ENCODE measurements around the gene ERCC1.
A peak's percentile ranks its signal among the peaks of the same experiment; 100 is the strongest.

The ERCC1 gene

GRCh38 chr19:45405435-45406225, 18.1 kb downstream of the ERCC1 start:
- DNase-seq (ENCODE audit: low read depth), result peak; percentile 93

DNA sequence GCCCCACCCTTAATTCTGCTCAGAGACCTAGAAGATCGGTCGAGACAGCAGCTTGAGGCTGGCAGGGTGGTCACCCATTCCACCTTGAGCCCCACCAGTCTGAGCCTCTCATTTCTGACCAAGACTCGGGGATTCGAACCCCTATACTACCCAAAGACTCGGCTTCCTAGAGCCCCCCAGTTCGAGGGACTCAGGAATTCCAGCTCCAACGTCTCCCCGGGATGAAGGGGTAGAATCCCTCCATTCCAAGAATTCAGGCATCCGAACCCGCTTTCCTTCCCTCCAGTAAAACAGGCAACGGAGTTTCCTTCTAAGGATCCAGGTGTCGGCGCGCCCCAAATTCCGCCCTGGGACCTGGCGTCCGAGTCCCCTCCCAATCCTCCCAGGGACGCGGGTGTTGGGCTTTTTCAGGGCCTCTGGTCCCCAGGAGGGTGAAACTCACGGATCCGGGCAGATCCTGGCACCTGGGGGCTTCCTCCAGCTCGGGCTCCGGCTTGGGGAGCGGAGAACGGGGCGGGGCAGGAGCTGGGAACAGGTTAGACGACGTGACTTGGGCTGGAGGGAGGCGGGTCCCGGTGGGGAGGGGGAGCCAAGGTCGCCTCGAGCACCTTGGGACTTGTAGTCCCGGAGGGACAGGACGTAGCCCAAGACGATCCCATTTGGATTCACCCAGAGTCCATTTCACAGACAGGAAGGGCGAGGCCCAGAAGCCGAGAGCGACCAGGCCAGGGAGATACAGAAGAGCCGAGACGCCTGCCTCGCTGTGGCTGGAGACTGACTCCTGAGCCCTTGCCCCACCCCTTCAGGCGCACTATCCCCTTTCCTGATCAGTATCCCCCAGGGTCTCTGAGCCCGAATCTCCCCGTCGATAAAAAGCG, 18.9 kb downstream of the ERCC1 start, which contains the start of gene PPP1R13L:
PPP1R13L (minus strand) TSS at position 513 of the 878 bp plus-strand sequence. CDS start 6,751 bp downstream, outside the sequence.
- peak; percentile 75 for DNase-seq (ENCODE audit: low read depth)

DNA sequence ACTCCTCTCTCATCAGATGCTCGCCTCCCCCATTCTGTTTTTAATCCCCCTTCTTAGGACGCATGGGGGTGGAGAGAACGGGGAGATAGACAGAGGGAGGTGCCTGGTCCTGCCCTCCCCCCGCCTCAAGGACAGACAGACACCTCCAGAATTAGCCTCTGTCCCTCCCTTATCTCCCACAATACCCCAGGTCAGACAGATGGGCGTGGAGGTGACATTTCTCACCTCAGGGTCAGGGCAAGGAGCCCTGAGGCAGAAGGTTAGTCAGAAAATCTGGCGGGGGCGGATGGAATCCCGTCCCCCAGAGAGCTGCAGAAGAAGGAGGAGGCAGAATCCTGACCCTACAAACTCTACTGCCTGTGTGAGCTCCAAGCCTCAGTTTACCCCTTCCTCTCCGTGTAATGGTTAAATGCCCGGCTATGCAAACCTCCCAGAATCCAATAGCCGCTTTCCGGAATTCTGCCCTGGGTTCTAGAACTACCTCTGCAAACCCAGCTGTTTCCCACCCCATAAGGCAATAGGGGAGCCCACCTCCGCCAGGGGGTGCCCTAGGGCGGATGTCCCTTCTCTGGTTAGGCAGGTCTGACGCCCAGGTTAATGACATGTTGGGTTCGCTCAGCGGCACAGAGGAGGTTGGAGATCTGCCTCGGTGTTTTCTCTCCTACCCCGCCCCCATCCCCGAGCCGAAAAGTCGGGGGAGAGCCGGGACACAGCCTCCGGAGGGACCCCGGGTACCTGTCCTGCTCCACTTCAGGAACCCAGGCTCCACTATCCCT, 19.7 kb downstream of the ERCC1 start:
- DNase-seq (ENCODE audit: low read depth), result peak; percentile 60

DNA sequence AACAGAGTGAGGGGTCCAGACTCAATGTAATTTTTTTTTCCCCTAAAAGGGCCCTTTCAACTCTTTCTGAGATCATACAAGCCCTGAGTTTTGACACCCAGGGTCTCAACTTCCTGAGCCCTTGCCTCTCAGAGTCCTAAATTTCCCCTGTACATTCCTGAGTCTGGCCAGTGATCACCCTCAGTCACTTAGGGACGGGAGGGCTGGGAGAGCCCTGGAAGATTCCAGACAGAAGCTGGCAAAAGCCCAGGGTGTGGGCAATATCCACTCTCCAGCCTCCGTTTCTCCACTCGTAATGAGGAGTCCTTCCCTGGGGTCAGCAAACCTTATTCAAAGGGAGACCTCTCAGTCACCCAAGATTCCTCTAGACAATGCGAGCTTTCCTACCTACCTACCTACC, 20.4 kb downstream of the ERCC1 start:
- no peak for DNase-seq (ENCODE audit: low read depth)

DNA sequence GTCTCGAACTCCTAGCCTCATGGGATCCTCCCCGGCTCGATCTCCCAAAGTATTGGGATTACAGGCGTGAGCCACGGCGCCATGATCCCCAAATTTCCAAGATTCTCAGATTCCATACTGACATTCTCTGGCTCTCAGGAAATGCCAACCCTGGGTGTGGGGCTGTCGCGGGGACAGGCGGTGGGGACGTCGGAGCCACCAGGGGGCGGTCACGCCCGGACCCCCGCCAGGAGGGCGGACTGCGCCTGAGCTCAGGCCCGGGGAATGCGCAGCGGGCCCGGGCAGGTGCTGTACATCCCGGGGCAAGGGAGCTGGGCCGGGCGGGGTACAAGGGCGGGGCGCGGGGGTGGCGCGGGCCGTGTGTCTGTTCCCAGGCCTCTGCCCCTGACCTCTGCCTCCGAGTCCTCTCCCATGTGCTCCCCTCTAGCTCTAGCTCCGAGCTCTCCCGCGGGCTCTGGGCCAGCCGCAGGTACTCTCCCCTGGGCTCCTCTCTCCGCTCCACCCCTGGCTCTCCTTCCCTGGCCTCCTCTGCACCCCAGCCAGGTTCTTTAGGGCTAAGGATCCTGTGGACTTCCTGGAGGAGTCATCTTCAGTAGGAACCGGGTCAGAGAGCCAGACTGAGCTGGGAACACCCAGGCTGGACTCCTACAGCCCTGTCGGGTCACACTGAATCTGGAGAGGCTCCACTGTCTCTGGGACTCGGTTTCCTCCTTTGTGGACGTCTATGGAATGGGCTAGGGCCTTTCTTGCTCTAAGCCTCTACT, 21.2 kb downstream of the ERCC1 start:
- peak; percentile 26 for DNase-seq (ENCODE audit: low read depth)

DNA sequence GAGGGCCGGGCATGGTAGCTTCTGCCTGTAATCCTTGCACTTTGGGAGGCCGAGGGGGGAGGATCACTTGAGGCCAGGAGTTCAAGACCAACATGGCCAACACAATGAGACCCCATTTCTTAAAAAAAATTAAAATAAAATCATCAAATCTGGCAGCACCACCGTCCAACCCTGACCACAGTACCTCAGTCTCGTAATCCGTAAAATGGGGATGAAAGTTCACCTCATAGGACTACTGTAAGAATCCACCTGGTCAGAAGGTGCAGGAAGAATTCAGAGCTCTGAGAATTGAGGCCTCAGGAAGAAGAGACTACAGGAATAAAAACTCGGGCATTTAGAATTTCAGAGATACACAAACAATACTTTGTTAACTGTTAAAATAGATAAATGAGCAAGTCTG, 21.9 kb downstream of the ERCC1 start:
- DNase-seq (ENCODE audit: low read depth), result no peak

- DNase-seq (ENCODE audit: low read depth), result no peak
Observed at GRCh38 chr19:45400192-45400591, 23.5 kb downstream of the ERCC1 start.

- no peak for DNase-seq (ENCODE audit: low read depth)
Observed at GRCh38 chr19:45395821-45396617, 27.7 kb downstream of the ERCC1 start.

- DNase-seq (ENCODE audit: low read depth), result no peak
Observed at GRCh38 chr19:45391871-45392665, 31.6 kb downstream of the ERCC1 start.

GRCh38 chr19:45391346-45391745, 32.4 kb downstream of the ERCC1 start:
- peak; percentile 52 for DNase-seq (ENCODE audit: low read depth)

- no peak for DNase-seq (ENCODE audit: low read depth)
Observed at GRCh38 chr19:45385392-45386221, 38.1 kb downstream of the ERCC1 start.

- DNase-seq (ENCODE audit: low read depth), result no peak
Observed at GRCh38 chr19:45382426-45382825, 41.3 kb downstream of the ERCC1 start.

DNA sequence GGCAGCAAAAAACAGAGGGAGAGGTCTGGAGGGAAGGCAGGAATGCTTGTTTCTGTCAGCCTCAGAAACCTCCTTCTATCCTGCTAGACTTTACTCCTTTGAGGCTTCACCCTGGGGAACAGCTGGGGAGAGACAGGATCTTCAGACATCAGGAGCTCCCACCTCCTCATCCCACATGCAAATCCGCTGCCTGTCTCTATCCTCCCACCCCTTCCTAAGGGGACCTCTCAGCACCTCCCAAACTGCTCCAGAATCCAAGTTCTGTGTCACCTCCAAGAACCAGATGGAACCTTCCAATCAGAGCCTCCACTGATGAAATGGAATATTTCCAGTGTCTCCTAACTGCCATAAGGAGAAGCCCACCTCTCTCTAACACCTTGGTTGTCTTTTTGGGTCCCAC, 43.6 kb downstream of the ERCC1 start:
- no peak for DNase-seq (ENCODE audit: low read depth)

DNA sequence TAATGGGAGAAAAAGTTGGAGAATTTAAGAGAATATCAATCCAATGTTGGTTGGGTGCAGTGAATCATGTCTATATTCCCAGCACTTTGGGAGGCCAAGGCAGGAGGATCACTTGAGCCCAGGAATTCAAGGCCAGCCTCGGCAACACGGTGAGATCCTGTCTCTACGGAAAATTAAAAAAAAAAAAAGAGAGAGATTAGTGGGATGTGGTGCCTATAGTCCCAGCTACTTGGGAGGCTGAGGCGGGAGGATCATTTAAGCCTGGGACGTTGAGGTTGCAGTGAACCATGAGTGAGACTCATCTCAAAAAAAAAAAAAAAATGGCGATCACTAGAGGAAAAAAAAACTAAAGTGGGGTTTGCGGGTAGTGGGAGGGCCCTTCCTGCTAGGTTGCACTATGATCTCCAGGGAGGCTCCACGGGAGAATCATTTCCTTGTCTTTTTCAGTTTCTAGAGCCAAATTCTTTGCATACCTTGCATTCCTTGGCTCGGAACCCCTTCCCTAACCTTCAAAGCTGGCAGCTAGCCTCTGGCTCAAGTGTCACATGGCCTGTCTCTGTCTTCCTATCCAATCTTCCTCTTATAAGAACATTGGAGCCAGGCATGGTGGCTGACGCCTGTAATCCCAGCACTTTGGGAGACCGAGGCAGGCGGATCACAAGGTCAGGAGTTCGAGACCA, 47.5 kb downstream of the ERCC1 start:
- peak; percentile 93 for DNase-seq (ENCODE audit: low read depth)

- peak; percentile 99 for DNase-seq (ENCODE audit: low read depth)
Observed at GRCh38 chr19:45370410-45371204, 53.1 kb downstream of the ERCC1 start, which contains the start of gene ERCC2. TSS of gene ERCC2 (minus strand) at chr19:45370573. CDS start at chr19:45370540, 33 bp downstream.

DNA sequence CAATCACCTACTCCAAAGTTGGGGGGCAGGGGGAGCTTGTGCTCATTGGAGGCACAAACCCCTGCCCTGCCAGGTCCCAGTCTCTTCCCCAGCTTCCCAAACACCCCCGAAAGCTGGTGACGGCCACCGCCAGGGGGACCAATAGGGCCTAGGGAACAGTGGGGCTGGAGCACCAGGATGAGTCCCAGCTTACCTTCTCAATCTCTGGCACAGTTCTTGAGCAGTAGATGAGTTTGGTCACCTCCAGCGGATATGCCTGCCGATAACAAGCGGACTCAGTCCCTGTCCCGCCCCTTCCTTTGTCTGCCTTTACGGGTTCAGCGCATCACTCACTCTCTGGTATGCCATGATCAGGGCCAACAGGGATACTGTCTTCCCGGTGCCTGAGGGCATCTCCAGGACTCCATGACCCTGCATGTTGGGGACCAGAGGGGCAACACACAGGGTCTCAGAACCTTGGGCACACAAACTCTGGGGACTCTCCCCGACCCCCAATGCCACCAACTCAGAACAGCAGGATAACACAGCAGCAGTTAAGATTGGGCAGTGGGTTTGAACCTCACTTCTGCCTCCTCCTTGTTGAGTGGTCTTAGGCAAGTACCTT, 54.9 kb downstream of the ERCC1 start:
- DNase-seq (ENCODE audit: low read depth), result no peak

- DNase-seq (ENCODE audit: low read depth), result no peak
Observed at GRCh38 chr19:45368127-45368526, 55.6 kb downstream of the ERCC1 start.

Measured in ELR (cell line).